Esophagus muscularis mucosa (tissue), 4 donors: Measurements from ENCODE around the gene GRK1.

Experiments
- CTCF ChIP-seq, 3 experiments: fragments of 200-600 bp in 2 of 3; fragments of 450-650 bp in 1 of 3; sonication (generic) in 2 of 3; IDR thresholded peaks; one replicate each; pipeline ENCODE4 v1.5.1; 2017 to 2019; ENCODE audit warnings: antibody characterized with exemption in 3 of 3, mild to moderate bottlenecking in 2 of 3, moderate library complexity in 1 of 3
- EP300 ChIP-seq: sonication (generic); formaldehyde crosslinking; IDR thresholded peaks from one replicate; pipeline ENCODE4 v1.6.1; 2017; ENCODE audit warnings: antibody characterized with exemption
- POLR2A ChIP-seq: fragments of 450-650 bp; IDR thresholded peaks from one replicate; pipeline ENCODE4 v1.6.1; 2017; ENCODE audit warnings: antibody characterized with exemption, moderate library complexity, mild to moderate bottlenecking, low read depth
- POLR2AphosphoS5 ChIP-seq, 2 donors: sonication (generic); formaldehyde crosslinking; IDR thresholded peaks; one replicate each; pipeline ENCODE4 v1.6.1; 2017; ENCODE audit warnings: antibody characterized with exemption in 2 of 2

GRCh38 chr13:113630804-113631203 is 36.2 kb upstream of the GRK1 start:
- TF ChIP-seq POLR2AphosphoS5 (IDR thresholded peaks at IDR 0.05) (no peak), CTCF (IDR thresholded peaks at IDR 0.05) (no peak), POLR2A (no peak), EP300 (no peak)
